LNCAP (cell line): Measurements from ENCODE around the gene RUNX2.

Source experiments
- TF ChIP-seq, protein P1 (sequence below): fragments of 450-650 bp; IDR thresholded peaks from 2 replicates; pipeline ENCODE4 v1.5.1; 2017; ENCODE audit warnings: mild to moderate bottlenecking

The RUNX2 gene

DNA sequence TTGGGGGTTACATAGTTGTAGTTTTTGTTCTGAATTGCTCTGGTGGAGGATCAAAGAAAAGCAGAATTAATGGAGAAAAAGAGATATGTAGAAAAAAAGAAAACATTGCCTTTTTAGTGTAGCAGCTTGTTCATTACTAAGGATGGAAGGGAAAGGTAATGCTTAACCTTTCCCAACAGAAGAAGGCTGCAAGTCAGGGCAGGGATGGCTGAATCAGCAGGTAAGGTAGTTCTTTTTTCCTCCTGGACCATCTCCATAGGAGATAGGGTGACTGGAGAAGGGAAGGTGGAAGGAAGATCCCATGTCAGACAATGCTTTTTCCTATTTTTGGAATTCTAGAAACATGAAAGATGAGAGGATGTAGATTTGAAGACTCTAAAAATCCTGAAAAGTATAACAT, 129.0 kb downstream of the RUNX2 start:
- TF ChIP-seq, protein P1, sequence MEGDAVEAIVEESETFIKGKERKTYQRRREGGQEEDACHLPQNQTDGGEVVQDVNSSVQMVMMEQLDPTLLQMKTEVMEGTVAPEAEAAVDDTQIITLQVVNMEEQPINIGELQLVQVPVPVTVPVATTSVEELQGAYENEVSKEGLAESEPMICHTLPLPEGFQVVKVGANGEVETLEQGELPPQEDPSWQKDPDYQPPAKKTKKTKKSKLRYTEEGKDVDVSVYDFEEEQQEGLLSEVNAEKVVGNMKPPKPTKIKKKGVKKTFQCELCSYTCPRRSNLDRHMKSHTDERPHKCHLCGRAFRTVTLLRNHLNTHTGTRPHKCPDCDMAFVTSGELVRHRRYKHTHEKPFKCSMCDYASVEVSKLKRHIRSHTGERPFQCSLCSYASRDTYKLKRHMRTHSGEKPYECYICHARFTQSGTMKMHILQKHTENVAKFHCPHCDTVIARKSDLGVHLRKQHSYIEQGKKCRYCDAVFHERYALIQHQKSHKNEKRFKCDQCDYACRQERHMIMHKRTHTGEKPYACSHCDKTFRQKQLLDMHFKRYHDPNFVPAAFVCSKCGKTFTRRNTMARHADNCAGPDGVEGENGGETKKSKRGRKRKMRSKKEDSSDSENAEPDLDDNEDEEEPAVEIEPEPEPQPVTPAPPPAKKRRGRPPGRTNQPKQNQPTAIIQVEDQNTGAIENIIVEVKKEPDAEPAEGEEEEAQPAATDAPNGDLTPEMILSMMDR, result no peak

DNA sequence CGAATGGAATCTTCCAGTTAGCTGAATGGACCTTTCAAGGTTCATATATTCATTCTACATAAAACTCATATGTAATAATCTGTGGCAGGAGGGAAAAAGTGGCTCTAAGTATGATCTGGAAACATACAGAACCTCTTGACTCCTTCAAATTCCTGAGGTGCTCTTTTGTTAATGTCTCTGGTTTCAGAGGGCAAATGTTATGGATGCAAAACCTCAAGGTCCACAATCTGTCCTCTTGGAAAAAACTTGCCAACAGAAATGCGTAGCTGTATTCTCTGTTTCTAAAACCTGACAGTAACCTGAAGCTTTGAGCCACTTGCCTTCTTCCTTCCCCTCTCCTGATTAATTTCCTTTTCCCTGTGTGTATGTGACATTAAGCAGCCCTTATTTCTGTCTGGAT, 130.5 kb downstream of the RUNX2 start:
- TF ChIP-seq, protein P1, result no peak

DNA sequence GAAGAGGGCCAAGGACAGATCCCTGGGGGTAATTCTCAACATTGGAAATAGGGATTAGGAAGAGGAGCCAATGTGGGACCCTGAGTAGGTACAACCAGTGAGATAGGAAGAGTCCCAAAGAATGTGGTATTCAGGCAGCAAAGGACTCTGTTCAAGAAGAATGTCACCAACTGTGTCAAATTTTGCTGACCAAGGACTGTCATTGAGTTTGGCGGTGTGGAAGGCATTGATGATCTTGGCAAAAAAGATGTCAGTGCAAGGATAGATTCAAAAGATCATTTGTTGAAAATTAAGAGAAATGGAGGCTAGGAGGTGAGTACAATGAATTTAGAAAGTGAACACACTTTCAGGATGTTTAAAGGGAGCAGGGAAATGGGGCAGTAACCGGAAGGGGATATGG, 132.0 kb downstream of the RUNX2 start:
- TF ChIP-seq, protein P1, result no peak

DNA sequence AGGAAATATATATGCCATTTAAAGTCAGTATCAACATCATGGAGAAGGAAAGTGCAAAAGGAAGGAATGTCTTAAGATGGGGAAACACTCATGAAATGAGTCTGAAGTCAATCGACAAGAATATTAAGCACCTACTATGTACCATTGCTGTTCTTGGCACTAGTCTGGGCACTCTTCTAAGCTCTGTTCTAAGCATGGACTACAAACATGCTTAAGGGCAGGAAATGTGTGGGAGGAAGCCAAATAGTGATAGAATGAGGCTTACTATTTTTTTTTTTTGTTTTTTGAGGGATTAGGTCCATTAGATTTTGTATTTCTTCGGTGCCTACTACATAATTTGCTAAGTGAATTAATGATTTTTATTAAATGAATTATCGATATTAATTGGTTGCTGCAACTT, 133.4 kb downstream of the RUNX2 start:
- TF ChIP-seq, protein P1, result no peak

DNA sequence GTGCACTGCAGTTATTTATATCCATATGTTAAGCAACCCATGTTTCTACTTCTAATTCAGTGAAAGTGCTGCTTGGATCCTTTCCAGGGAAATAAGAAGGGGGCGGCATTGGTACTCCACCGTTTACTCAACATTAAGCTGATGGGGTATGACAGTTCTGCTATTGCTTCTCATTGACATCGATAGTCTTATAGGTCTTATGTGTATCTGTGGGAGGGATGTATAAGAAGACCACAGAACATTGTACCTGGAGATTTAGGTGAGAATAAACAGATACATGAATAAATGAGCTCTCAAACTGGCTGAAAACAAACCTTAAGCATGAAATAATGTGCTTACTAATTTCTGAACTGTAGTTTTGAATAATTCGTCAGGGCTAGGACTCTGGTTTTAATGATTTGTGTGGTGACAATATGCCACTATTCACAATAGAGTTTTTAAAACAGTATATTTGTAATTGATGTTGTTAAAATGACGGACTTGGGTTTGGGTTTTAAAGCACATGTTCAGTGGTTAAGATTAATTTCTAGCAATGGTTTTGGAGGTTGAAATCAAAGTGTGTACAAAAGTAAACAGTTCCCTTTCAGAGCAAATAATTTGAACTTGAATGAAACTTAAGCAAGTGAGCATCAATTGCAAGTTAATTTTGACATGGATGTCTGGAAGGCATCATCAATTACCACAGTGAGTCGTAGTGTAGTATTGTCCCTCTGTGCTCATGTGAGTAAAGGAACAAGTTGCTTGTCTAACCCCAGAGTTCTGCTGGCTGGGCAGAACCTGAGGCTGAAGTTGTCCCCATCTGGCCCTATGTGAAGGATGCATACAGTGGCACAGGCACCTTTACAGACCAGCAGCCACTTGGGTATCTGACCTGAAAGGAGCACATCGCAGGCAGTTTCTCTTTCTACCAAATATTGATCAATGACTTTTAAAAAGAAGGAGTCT, 134.3 kb downstream of the RUNX2 start:
- TF ChIP-seq, protein P1, result no peak

DNA sequence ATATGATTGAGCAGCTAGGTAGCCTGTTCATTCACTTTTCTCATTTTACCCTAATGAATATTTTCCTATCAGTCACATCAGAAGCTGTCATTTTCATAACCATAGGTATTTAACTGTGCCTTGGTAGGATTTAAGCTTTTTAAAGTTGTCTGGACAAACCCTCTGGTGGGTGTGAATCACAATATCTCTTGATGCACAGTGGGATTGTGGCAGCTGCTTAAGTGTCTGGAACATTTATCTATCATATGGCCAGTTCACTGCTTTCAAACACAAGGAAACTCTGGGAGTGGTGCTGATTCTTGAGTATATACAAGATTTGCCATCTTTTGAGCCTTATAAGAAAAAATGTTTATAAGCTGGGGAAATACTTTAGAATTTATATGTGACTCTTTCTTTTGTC, 136.6 kb downstream of the RUNX2 start:
- TF ChIP-seq, protein P1, result no peak

DNA sequence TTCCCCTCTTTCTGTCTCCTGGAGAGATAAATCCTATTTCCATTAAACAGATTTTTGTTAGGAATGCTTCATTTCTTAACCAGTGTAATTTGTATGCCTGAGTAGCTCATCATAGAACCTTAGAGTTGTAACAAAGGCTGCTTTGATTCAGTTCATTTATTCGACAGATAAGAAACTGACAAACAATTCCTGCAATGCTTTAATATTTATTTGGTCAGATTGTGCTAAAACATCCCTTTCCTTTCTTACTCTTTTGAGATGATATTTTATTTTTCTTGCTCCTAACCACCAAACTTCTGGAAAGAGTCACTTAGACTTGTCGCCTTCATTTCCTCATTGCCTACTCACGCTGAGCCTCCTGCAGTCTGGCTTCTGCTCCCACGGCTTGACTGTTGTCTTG, 138.6 kb downstream of the RUNX2 start:
- TF ChIP-seq, protein P1, result no peak
